Activated CD4-positive, alpha-beta T cell treated with anti-CD3 and anti-CD28 coated beads, Interleukin-2, amount 10 ng/mL, durations not matched to agents 24 days and 14 days (primary cell): ENCODE results near the gene NDUFS8. TPM values are rescaled to one million over a fixed set of nuclear protein-coding genes. Genes with fewer than 3 reads are reported as not detected.

Experiments used
- DNase-seq: peaks from one replicate; pipeline ENCODE4 v3.0.0; 2022
- H3K27ac Mint-ChIP-seq: one replicate; pipeline ENCODE4 v1.8.0; 2022; ENCODE audit warnings: mild to moderate bottlenecking, mixed read lengths
- H3K27me3 Mint-ChIP-seq: one replicate; pipeline ENCODE4 v1.8.0; 2022; ENCODE audit warnings: mixed read lengths
- H3K36me3 Mint-ChIP-seq: one replicate; pipeline ENCODE4 v1.8.0; 2022; ENCODE audit warnings: low read depth, mild to moderate bottlenecking, mixed read lengths
- H3K4me1 Mint-ChIP-seq: one replicate; pipeline ENCODE4 v1.8.0; 2021; ENCODE audit warnings: mixed read lengths
- H3K4me3 Mint-ChIP-seq: one replicate; pipeline ENCODE4 v1.8.0; 2022; ENCODE audit warnings: mild to moderate bottlenecking, moderate library complexity, mixed read lengths
- H3K9me3 Mint-ChIP-seq: one replicate; pipeline ENCODE4 v1.8.0; 2021; ENCODE audit warnings: mixed read lengths
- intact Hi-C: fragments of 100-400 bp; cut with micrococcal nuclease; formaldehyde crosslinking; loops from one replicate; pipeline ENCODE4 v1.15.1; 2023
- total RNA-seq: library from RNA; stranded (reverse); gene quantifications from 2 replicates; pipeline ENCODE4 v1.2.3, GENCODE V29; 2022

NDUFS8 gene
- total RNA-seq, 1 donor from 2014 or later = 159 TPM

- Mint-ChIP-seq H3K4me1 (peaks cover 20% of the 10 kb centered on the region), H3K36me3 (peaks cover 6% of the 10 kb centered on the region), H3K27me3 (no peaks in the 10 kb centered on the region), H3K4me3 (peak overlapping the region; percentile 84), H3K27ac (peak overlapping the region; percentile 87), H3K9me3 (no peaks in the 10 kb centered on the region)
- intact Hi-C loops = no loop called here
- DNase-seq = no peak
Observed at GRCh38 chr11:68028802-68029545, 1.5 kb upstream of the NDUFS8 start.

GRCh38 chr11:68031144-68031464 is 623 bp downstream of the NDUFS8 start:
- H3K36me3 Mint-ChIP-seq = peaks cover 7% of the 10 kb centered on the region
- H3K9me3 Mint-ChIP-seq = no peaks in the 10 kb centered on the region
- peaks cover 23% of the 10 kb centered on the region for H3K4me1 Mint-ChIP-seq
- peak overlapping the region; percentile 87 for H3K27ac Mint-ChIP-seq
- no peak for DNase-seq
- no peaks in the 10 kb centered on the region for H3K27me3 Mint-ChIP-seq
- H3K4me3 Mint-ChIP-seq = peak overlapping the region; percentile 84
- intact Hi-C loops = loop anchor here (5.0 to 10.0 kb wide), 4 partner anchors 91 to 756 kb away; partner anchors contain the start of genes CHKA, KMT5B and PPP6R3

DNA sequence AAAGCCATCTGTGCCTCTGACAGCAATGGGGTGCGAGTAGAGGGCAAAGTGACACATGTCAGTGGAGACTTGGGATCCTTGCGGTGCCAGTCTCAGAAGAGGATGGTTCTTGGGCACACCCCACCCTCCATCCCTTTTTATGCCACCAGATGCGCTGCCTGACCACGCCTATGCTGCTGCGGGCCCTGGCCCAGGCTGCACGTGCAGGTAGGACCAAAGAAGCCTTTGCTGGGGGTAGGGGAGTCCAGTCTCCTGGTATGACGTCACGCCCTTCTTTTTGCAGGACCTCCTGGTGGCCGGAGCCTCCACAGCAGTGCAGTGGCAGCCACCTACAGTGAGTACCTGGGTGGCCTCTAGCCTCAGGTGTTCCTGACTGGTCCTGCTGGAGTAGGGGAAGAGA is 1.5 kb downstream of the NDUFS8 start:
- DNase-seq = no peak
- intact Hi-C loops = loop anchor here (5.0 to 10.0 kb wide), 4 partner anchors 90 to 757 kb away; partner anchors contain the start of genes CHKA, KMT5B and PPP6R3
- Mint-ChIP-seq H3K4me1 (peaks cover 28% of the 10 kb centered on the region), H3K36me3 (peaks cover 7% of the 10 kb centered on the region), H3K4me3 (peak overlapping the region; percentile 84), H3K9me3 (no peaks in the 10 kb centered on the region), H3K27ac (peak overlapping the region; percentile 87), H3K27me3 (no peaks in the 10 kb centered on the region)

GRCh38 chr11:68032997-68033707 is 2.7 kb downstream of the NDUFS8 start:
- no peak overlapping the region for H3K4me3 Mint-ChIP-seq
- no peak overlapping the region for H3K27ac Mint-ChIP-seq
- peaks cover 7% of the 10 kb centered on the region for H3K36me3 Mint-ChIP-seq
- H3K27me3 Mint-ChIP-seq = no peaks in the 10 kb centered on the region
- no peaks in the 10 kb centered on the region for H3K9me3 Mint-ChIP-seq
- intact Hi-C loops = loop anchor here (5.0 to 10.0 kb wide), 4 partner anchors 89 to 758 kb away; partner anchors contain the start of genes CHKA, KMT5B and PPP6R3
- no peak for DNase-seq
- H3K4me1 Mint-ChIP-seq = peaks cover 31% of the 10 kb centered on the region

DNA sequence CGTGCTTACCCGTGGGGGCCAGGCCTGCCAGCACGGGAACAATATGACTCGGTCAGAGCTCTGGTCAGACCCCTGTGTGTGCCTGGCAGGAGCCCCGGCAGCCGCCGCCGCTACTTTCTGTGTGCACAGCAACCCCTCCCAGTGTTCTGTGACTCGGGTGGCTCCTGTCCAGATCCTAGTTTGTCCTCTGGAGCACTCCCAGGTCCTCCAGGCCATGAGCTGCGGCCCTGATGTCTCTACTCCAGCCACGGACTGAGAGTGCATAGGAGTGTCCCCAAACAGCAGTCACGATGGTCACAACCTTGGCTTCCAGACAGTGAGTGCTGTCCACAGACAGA is 3.2 kb downstream of the NDUFS8 start:
- no peak overlapping the region for H3K4me3 Mint-ChIP-seq
- DNase-seq = no peak
- no peaks in the 10 kb centered on the region for H3K9me3 Mint-ChIP-seq
- H3K4me1 Mint-ChIP-seq = peaks cover 31% of the 10 kb centered on the region
- H3K27me3 Mint-ChIP-seq = no peaks in the 10 kb centered on the region
- intact Hi-C loops = loop anchor here (5.0 to 10.0 kb wide), 4 partner anchors 89 to 759 kb away; partner anchors contain the start of genes CHKA, KMT5B and PPP6R3
- H3K36me3 Mint-ChIP-seq = peaks cover 7% of the 10 kb centered on the region
- no peak overlapping the region for H3K27ac Mint-ChIP-seq

DNA sequence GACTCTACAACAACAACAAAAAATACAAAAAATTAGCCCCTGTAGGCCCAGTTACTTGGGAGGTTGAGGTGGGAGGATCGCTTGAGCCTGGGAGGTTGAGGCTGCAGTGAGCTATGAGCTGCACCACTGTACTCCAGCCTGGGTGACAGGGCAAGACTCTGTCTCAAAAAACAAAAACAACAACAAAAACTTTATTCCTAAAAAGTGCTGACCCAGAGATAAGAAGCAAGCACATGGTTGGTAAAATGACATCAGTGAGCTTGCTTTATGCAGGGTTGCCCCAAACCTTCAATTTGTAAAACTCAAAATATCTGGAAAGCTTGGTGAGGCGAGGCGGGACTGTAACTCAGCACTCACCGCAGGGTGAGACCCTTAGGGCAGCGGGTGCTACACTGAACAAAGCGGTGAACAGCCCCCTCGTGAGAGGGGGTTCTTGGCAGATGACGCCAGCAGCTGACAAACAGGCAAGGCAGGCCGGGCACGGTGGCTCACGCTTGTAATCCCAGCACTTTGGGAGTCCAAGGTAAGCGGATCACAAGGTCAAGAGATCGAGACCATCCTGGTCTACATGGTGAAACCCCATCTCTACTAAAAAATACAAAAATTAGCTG is 4.9 kb downstream of the NDUFS8 start:
- intact Hi-C loops = loop anchor here (10.0 kb wide), 2 partner anchors 179 to 761 kb away; partner anchors contain the start of gene KMT5B

DNA sequence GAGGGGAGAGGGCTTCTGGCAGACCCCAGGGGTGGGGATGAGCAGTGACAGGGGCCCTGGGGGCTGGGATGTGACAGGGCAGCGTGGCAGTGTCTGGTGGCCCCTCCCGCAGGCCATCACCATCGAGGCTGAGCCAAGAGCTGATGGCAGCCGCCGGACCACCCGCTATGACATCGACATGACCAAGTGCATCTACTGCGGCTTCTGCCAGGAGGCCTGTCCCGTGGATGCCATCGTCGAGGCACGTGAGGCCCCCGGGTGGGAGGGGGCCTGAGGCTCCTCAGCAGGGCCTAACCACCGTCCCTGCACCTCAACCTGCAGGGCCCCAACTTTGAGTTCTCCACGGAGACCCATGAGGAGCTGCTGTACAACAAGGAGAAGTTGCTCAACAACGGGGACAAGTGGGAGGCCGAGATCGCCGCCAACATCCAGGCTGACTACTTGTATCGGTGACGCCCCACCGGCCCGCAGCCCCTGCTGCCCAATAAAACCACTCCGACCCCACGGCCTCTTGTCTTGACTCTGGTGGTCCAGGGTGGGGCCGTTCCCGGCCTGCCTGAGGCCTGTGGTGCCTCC is 5.7 kb downstream of the NDUFS8 start:
- no peak for DNase-seq
- H3K4me3 Mint-ChIP-seq = no peak overlapping the region
- no peaks in the 10 kb centered on the region for H3K27me3 Mint-ChIP-seq
- no peaks in the 10 kb centered on the region for H3K9me3 Mint-ChIP-seq
- peaks cover 7% of the 10 kb centered on the region for H3K36me3 Mint-ChIP-seq
- intact Hi-C loops = loop anchor here (10.0 kb wide), 2 partner anchors 179 to 761 kb away; partner anchors contain the start of gene KMT5B
- H3K27ac Mint-ChIP-seq = peak overlapping the region; percentile 89
- H3K4me1 Mint-ChIP-seq = peaks cover 25% of the 10 kb centered on the region

More for the DNA sequence above, 4.9 kb downstream of the NDUFS8 start:
- Mint-ChIP-seq H3K4me1 (peaks cover 25% of the 10 kb centered on the region), H3K27me3 (no peaks in the 10 kb centered on the region), H3K4me3 (no peak overlapping the region), H3K36me3 (peaks cover 7% of the 10 kb centered on the region), H3K9me3 (no peaks in the 10 kb centered on the region), H3K27ac (no peak overlapping the region)
- no peak for DNase-seq

- peak; percentile 71 for DNase-seq
- peak overlapping the region; percentile 51 for H3K4me3 Mint-ChIP-seq
- H3K27me3 Mint-ChIP-seq = no peaks in the 10 kb centered on the region
- peaks cover 22% of the 10 kb centered on the region for H3K4me1 Mint-ChIP-seq
- intact Hi-C loops = loop anchor here (10.0 kb wide), 2 partner anchors 178 to 762 kb away; partner anchors contain the start of gene KMT5B
- peaks cover 4% of the 10 kb centered on the region for H3K36me3 Mint-ChIP-seq
- H3K27ac Mint-ChIP-seq = peak overlapping the region; percentile 89
- no peaks in the 10 kb centered on the region for H3K9me3 Mint-ChIP-seq
Observed at GRCh38 chr11:68036717-68037239, 6.3 kb downstream of the NDUFS8 start.

- Mint-ChIP-seq H3K4me1 (peaks cover 21% of the 10 kb centered on the region), H3K4me3 (peak overlapping the region; percentile 54), H3K27me3 (no peaks in the 10 kb centered on the region), H3K36me3 (peaks cover 4% of the 10 kb centered on the region), H3K27ac (peak overlapping the region; percentile 89), H3K9me3 (no peaks in the 10 kb centered on the region)
- DNase-seq = no peak
- intact Hi-C loops = loop anchor here (10.0 kb wide), 2 partner anchors 177 to 763 kb away; partner anchors contain the start of gene KMT5B
Observed at GRCh38 chr11:68037411-68038225, 7.1 kb downstream of the NDUFS8 start.

- Mint-ChIP-seq H3K9me3 (no peaks in the 10 kb centered on the region), H3K4me1 (peaks cover 21% of the 10 kb centered on the region), H3K4me3 (peak overlapping the region; percentile 92), H3K27ac (peak overlapping the region; percentile 87), H3K36me3 (peaks cover 4% of the 10 kb centered on the region), H3K27me3 (no peaks in the 10 kb centered on the region)
- DNase-seq = no peak
- intact Hi-C loops = loop anchor here (10.0 kb wide), 2 partner anchors 177 to 763 kb away; partner anchors contain the start of gene KMT5B
Observed at GRCh38 chr11:68038226-68038717, 7.8 kb downstream of the NDUFS8 start.

DNA sequence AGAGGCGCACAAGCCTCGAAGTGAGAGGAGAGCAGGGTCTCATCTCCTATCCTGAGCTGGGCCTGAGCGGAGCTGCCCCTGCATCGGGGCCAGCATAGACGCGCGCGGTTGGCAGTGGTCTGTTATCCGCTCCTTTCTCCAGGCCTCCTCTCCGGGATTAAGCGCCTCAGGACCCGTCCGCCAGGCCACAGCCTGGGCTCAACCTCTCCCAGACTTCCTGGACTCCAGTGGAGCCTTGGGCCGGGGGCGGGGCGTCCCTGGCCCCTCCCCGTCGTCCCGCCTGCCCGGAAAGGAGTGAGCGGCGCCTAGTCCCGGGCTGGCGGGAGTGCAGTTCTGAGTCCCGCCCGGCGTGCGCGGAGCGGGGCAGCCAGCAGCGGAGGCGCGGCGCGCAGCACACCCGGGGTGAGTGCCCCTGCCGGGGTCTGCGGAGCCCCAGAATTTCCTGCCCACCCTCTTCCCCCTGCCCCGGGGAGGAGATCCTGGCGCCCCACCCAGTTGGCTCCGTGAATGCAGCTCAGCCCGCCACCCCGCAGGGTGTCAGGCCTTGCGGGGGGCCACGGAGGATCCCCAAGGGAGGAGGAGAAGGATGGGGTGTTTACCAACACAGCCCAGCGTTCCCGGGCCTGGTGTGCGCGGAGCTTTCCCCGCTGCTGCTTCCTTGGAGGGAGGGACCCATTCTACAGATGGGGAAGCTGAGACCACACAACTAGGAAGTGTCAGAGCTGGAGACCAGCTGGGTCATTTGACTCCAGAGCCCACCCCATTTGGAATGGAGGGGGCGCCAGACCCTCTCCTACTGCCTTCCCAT is 8.4 kb downstream of the NDUFS8 start, which contains the start of gene TCIRG1:
Gene TCIRG1 (plus strand): TSS at position 308 of the 808 bp plus-strand sequence. CDS start 2,247 bp downstream, outside the sequence.
- Mint-ChIP-seq H3K36me3 (peaks cover 1% of the 10 kb centered on the region), H3K27ac (peak within 1 kb of the TSS; percentile 93), H3K9me3 (no peaks in the 10 kb centered on the region), H3K27me3 (no peaks in the 10 kb centered on the region), H3K4me3 (peak within 1 kb of the TSS; percentile 92), H3K4me1 (peaks cover 21% of the 10 kb centered on the region)
- DNase-seq = peak; percentile 89
- intact Hi-C loops = loop anchor here (10.0 kb wide), 2 partner anchors 176 to 764 kb away; partner anchors contain the start of gene KMT5B
